PC-9 (cell line): ENCODE results near the gene SFTPA2.

Source experiments
- CTCF ChIP-seq: fragments of 200-600 bp; sonication (generic); conservative IDR thresholded peaks from 2 replicates; pipeline ENCODE4 v1.6.1; 2017; ENCODE audit warnings: mixed run types, antibody characterized with exemption, mild to moderate bottlenecking, moderate library complexity
- EZH2 ChIP-seq: fragments of 200-600 bp; sonication (generic); IDR thresholded peaks from 2 replicates; pipeline ENCODE4 v1.8.0; 2017; ENCODE audit warnings: antibody characterized with exemption, low read depth

GRCh38 chr10:79559726-79560125 lies 481 bp downstream of the SFTPA2 start:
- no peak for TF ChIP-seq CTCF
- no peak for TF ChIP-seq EZH2
